ENCODE measurements around the gene PAPSS2.

The PAPSS2 gene

GRCh38 chr10:87702260-87702972 is 42.7 kb downstream of the PAPSS2 start:
- Histone ChIP-seq H3K9me3 (ENCODE audit: low read depth, low read length) (no peaks in the 10 kb centered on the region), H3K9ac (ENCODE audit: insufficient read length) (no peak overlapping the region), H3K27ac (no peak overlapping the region), H3K4me3 (no peak overlapping the region), H3K36me3 (ENCODE audit: insufficient read depth, low read length) (no peaks in the 10 kb centered on the region)
- DNase-seq (ENCODE audit: low read depth, low spot score) = no peak
- TF ChIP-seq EZH2 (IDR thresholded peaks at IDR 0.05) (no peak), POLR2AphosphoS5 (IDR thresholded peaks at IDR 0.05; ENCODE audit: borderline replicate concordance, low read depth, low read length) (no peak), FOXP2 (optimal IDR thresholded peaks at IDR 0.05; ENCODE audit: control extremely low read depth, extremely low read length, insufficient read depth) (no peak)

GRCh38 chr10:87702973-87703294 is 43.3 kb downstream of the PAPSS2 start:
- no peaks in the 10 kb centered on the region for H3K9me3 ChIP-seq (ENCODE audit: low read depth, low read length)
- no peak overlapping the region for H3K27ac ChIP-seq
- H3K4me3 ChIP-seq = no peak overlapping the region
- DNase-seq (ENCODE audit: low read depth, low spot score) = no peak
- no peaks in the 10 kb centered on the region for H3K36me3 ChIP-seq (ENCODE audit: insufficient read depth, low read length)
- TF ChIP-seq POLR2AphosphoS5 (IDR thresholded peaks at IDR 0.05; ENCODE audit: borderline replicate concordance, low read depth, low read length) = no peak
- TF ChIP-seq FOXP2 (optimal IDR thresholded peaks at IDR 0.05; ENCODE audit: control extremely low read depth, extremely low read length, insufficient read depth) = no peak
- H3K9ac ChIP-seq (ENCODE audit: insufficient read length) = no peak overlapping the region

GRCh38 chr10:87703771-87704170 is 44.1 kb downstream of the PAPSS2 start:
- Histone ChIP-seq H3K9ac (ENCODE audit: insufficient read length) (no peak overlapping the region), H3K4me3 (no peak overlapping the region), H3K9me3 (ENCODE audit: low read depth, low read length) (no peaks in the 10 kb centered on the region), H3K36me3 (ENCODE audit: insufficient read depth, low read length) (no peaks in the 10 kb centered on the region), H3K27ac (no peak overlapping the region)
- no peak for DNase-seq (ENCODE audit: low read depth, low spot score)
- TF ChIP-seq EZH2 (IDR thresholded peaks at IDR 0.05) (no peak), FOXP2 (optimal IDR thresholded peaks at IDR 0.05; ENCODE audit: control extremely low read depth, extremely low read length, insufficient read depth) (no peak), POLR2AphosphoS5 (IDR thresholded peaks at IDR 0.05; ENCODE audit: borderline replicate concordance, low read depth, low read length) (no peak)

GRCh38 chr10:87705339-87705738 is 45.7 kb downstream of the PAPSS2 start:
- Histone ChIP-seq H3K9ac (ENCODE audit: insufficient read length) (no peak overlapping the region), H3K9me3 (ENCODE audit: low read depth, low read length) (no peaks in the 10 kb centered on the region), H3K36me3 (ENCODE audit: insufficient read depth, low read length) (no peaks in the 10 kb centered on the region), H3K4me3 (no peak overlapping the region), H3K27ac (no peak overlapping the region)
- TF ChIP-seq FOXP2 (optimal IDR thresholded peaks at IDR 0.05; ENCODE audit: control extremely low read depth, extremely low read length, insufficient read depth) (no peak), POLR2AphosphoS5 (IDR thresholded peaks at IDR 0.05; ENCODE audit: borderline replicate concordance, low read depth, low read length) (no peak), EZH2 (IDR thresholded peaks at IDR 0.05) (no peak)
- DNase-seq (ENCODE audit: low read depth, low spot score) = no peak

- Histone ChIP-seq H3K9me3 (ENCODE audit: low read depth, low read length) (no peaks in the 10 kb centered on the region), H3K9ac (ENCODE audit: insufficient read length) (no peak overlapping the region), H3K4me3 (no peak overlapping the region), H3K36me3 (ENCODE audit: insufficient read depth, low read length) (no peaks in the 10 kb centered on the region), H3K27ac (no peak overlapping the region)
- TF ChIP-seq EZH2 (IDR thresholded peaks at IDR 0.05) (no peak), POLR2AphosphoS5 (IDR thresholded peaks at IDR 0.05; ENCODE audit: borderline replicate concordance, low read depth, low read length) (no peak), FOXP2 (optimal IDR thresholded peaks at IDR 0.05; ENCODE audit: control extremely low read depth, extremely low read length, insufficient read depth) (no peak)
- no peak for DNase-seq (ENCODE audit: low read depth, low spot score)
These were observed 47.1 kb downstream of the PAPSS2 start for GRCh38 chr10:87706731-87707130.

GRCh38 chr10:87707254-87707653 is 47.6 kb downstream of the PAPSS2 start:
- no peak for DNase-seq (ENCODE audit: low read depth, low spot score)
- TF ChIP-seq EZH2 (IDR thresholded peaks at IDR 0.05) (no peak), FOXP2 (optimal IDR thresholded peaks at IDR 0.05; ENCODE audit: control extremely low read depth, extremely low read length, insufficient read depth) (no peak), POLR2AphosphoS5 (IDR thresholded peaks at IDR 0.05; ENCODE audit: borderline replicate concordance, low read depth, low read length) (no peak)
- no peak overlapping the region for H3K4me3 ChIP-seq
- no peak overlapping the region for H3K9ac ChIP-seq (ENCODE audit: insufficient read length)
- no peaks in the 10 kb centered on the region for H3K36me3 ChIP-seq (ENCODE audit: insufficient read depth, low read length)
- no peak overlapping the region for H3K27ac ChIP-seq
- H3K9me3 ChIP-seq (ENCODE audit: low read depth, low read length) = no peaks in the 10 kb centered on the region

- no peak overlapping the region for H3K9ac ChIP-seq (ENCODE audit: insufficient read length)
These were observed 53.4 kb downstream of the PAPSS2 start for GRCh38 chr10:87712913-87713616.

GRCh38 chr10:87713707-87714106 is 54.0 kb downstream of the PAPSS2 start:
- Histone ChIP-seq H3K9ac (ENCODE audit: insufficient read length) (no peak overlapping the region), H3K9me3 (ENCODE audit: low read depth, low read length) (no peaks in the 10 kb centered on the region), H3K27ac (no peak overlapping the region), H3K36me3 (ENCODE audit: insufficient read depth, low read length) (no peaks in the 10 kb centered on the region), H3K4me3 (no peak overlapping the region)
- no peak for DNase-seq (ENCODE audit: low read depth, low spot score)
- TF ChIP-seq FOXP2 (optimal IDR thresholded peaks at IDR 0.05; ENCODE audit: control extremely low read depth, extremely low read length, insufficient read depth) = no peak
- TF ChIP-seq POLR2AphosphoS5 (IDR thresholded peaks at IDR 0.05; ENCODE audit: borderline replicate concordance, low read depth, low read length) = no peak
- TF ChIP-seq EZH2 (IDR thresholded peaks at IDR 0.05) = no peak

More at GRCh38 chr10:87712913-87713616, 53.4 kb downstream of the PAPSS2 start:
- H3K9me3 ChIP-seq (ENCODE audit: low read depth, low read length) = no peaks in the 10 kb centered on the region
- no peaks in the 10 kb centered on the region for H3K36me3 ChIP-seq (ENCODE audit: insufficient read depth, low read length)
- TF ChIP-seq POLR2AphosphoS5 (IDR thresholded peaks at IDR 0.05; ENCODE audit: borderline replicate concordance, low read depth, low read length) = no peak
- TF ChIP-seq FOXP2 (optimal IDR thresholded peaks at IDR 0.05; ENCODE audit: control extremely low read depth, extremely low read length, insufficient read depth) = no peak
- no peak for TF ChIP-seq EZH2 (IDR thresholded peaks at IDR 0.05)
- H3K4me3 ChIP-seq = no peak overlapping the region
- H3K27ac ChIP-seq = no peak overlapping the region
- DNase-seq (ENCODE audit: low read depth, low spot score) = no peak

All from SK-N-MC (cell line).